Measurements from ENCODE around the gene ADAM12. TPM values are rescaled to one million over a fixed set of nuclear protein-coding genes. Genes with fewer than 3 reads are reported as not detected.
A peak's percentile ranks its signal among the peaks of the same experiment; 100 is the strongest.

Gene ADAM12
- total RNA-seq, 1 experiment from 2014 or later, result 0.24 TPM

DNA sequence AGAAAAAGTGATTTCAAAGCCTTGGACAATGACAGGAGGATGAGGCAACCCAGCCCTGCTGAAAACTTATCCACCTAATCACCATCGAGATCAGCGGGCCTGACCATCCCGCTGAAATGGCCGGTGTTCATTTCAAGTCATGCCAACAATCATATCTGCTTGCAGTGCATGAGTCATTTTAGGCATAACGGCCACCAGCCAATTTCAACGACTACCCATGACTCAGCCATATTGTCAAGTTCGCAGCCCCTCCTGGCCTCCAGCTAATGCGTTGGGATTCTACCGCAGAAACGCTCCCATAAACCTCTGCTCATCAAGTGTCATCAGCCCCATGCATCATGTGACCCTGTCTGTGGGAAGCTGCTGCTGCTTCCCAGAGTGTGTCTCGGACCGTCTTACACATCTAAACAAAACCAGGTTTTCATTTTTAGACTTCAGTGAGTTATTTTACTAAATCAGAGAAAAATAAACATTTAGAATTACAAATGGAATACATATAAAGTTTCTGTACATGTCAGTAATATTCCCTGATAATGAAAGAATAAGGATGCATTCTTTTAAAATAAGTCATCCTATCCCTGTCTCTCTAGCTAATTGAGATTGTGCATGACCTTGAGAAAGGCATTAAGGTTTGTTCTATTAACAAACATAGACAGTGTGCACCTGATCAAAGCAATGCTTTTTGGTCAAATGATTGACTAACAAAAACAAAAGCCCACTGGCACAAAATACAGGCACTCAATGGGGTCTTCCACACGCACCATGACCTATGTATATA is 188.9 kb downstream of the ADAM12 start:
- H2BK120ac ChIP-seq (ENCODE audit: low read depth, low read length, poor library complexity, severe bottlenecking), result no peak overlapping the region
- no peak overlapping the region for H3K27ac ChIP-seq (ENCODE audit: insufficient read length, low read depth, low read length)
- no peaks in the 10 kb centered on the region for H3K79me2 ChIP-seq (ENCODE audit: insufficient read depth, low read length)
- Mint-ChIP-seq H3K4me3 (no peak overlapping the region), H3K36me3 (ENCODE audit: insufficient read depth in 1 of 3, low read depth in 3 of 3) (no peaks in the 10 kb centered on the region; a peak in 1 of 7 replicates), H3K27me3 (ENCODE audit: low read depth) (peaks cover 5% of the 10 kb centered on the region), H3K27ac (peak overlapping the region in 1 of 3 experiments; percentile 41; a peak in 1 of 7 replicates), H3K4me1 (no peaks in the 10 kb centered on the region), H3K9me3 (no peaks in the 10 kb centered on the region)
- no peak overlapping the region for H4K8ac ChIP-seq (replicated peaks; ENCODE audit: insufficient read length, low read depth, low read length)
- no peaks in the 10 kb centered on the region for H3K9me3 ChIP-seq (ENCODE audit: control insufficient read depth, low read depth, low read length)
- H3K23me2 ChIP-seq (ENCODE audit: insufficient read length, low read depth, low read length, poor library complexity, severe bottlenecking), result no peaks in the 10 kb centered on the region
- no peak overlapping the region for H2AK5ac ChIP-seq (ENCODE audit: insufficient read length, low read length)
- no peak overlapping the region for H4K5ac ChIP-seq (ENCODE audit: insufficient read length, low read depth, low read length)
- H3K79me1 ChIP-seq (ENCODE audit: insufficient read depth, low read depth, low read length, poor library complexity, severe bottlenecking), result no peaks in the 10 kb centered on the region
- H4K20me1 ChIP-seq (ENCODE audit: control insufficient read depth, insufficient read depth, insufficient read length), result no peaks in the 10 kb centered on the region
- no CpG with 5 or more reads among the region's 13 CpGs for WGBS (ENCODE audit: extremely low coverage, insufficient read length, low lambda C conversion rate)
- no peaks in the 10 kb centered on the region for H3K4me1 ChIP-seq (ENCODE audit: insufficient read depth, low read length)
- H3T11ph ChIP-seq (ENCODE audit: low read length), result no peak overlapping the region
- no peak overlapping the region for H2BK15ac ChIP-seq (ENCODE audit: low read depth, low read length)
- H2BK20ac ChIP-seq (ENCODE audit: low read depth, low read length, poor library complexity, severe bottlenecking), result no peak overlapping the region
- no peak overlapping the region for H3K56ac ChIP-seq (ENCODE audit: insufficient read length, low read depth, low read length)
- no peak overlapping the region for H2AFZ ChIP-seq (ENCODE audit: low read length)
- H3K14ac ChIP-seq (ENCODE audit: insufficient read depth, low read length), result no peak overlapping the region
- no peak overlapping the region for H4K91ac ChIP-seq (ENCODE audit: insufficient read length, low read depth, low read length)
- no peak for DNase-seq
- no peak overlapping the region for H3K4ac ChIP-seq (ENCODE audit: low read depth, low read length)
- no peak overlapping the region for H3K4me2 ChIP-seq (ENCODE audit: insufficient read depth, insufficient read length, low read length)
- no peak overlapping the region for H2BK12ac ChIP-seq (ENCODE audit: insufficient read length, low read depth, low read length)
- no peak overlapping the region for H2BK5ac ChIP-seq (ENCODE audit: insufficient read length, low read length)
- TF ChIP-seq, protein P1, sequence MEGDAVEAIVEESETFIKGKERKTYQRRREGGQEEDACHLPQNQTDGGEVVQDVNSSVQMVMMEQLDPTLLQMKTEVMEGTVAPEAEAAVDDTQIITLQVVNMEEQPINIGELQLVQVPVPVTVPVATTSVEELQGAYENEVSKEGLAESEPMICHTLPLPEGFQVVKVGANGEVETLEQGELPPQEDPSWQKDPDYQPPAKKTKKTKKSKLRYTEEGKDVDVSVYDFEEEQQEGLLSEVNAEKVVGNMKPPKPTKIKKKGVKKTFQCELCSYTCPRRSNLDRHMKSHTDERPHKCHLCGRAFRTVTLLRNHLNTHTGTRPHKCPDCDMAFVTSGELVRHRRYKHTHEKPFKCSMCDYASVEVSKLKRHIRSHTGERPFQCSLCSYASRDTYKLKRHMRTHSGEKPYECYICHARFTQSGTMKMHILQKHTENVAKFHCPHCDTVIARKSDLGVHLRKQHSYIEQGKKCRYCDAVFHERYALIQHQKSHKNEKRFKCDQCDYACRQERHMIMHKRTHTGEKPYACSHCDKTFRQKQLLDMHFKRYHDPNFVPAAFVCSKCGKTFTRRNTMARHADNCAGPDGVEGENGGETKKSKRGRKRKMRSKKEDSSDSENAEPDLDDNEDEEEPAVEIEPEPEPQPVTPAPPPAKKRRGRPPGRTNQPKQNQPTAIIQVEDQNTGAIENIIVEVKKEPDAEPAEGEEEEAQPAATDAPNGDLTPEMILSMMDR (conservative IDR thresholded peaks at IDR 0.05), result no peak
- no peak overlapping the region for H3K18ac ChIP-seq (ENCODE audit: insufficient read length, low read depth, low read length)
- H3K23ac ChIP-seq (ENCODE audit: insufficient read length, low read depth, low read length), result no peak overlapping the region
- H3K27me3 ChIP-seq (ENCODE audit: insufficient read depth, low read length), result no peaks in the 10 kb centered on the region
- H3K9ac ChIP-seq (ENCODE audit: extremely low read depth, insufficient read length, low read length), result no peak overlapping the region

Measured in H9 (cell line).